ENCODE measurements around the gene NUDT14.

- TF ChIP-seq, protein P1, sequence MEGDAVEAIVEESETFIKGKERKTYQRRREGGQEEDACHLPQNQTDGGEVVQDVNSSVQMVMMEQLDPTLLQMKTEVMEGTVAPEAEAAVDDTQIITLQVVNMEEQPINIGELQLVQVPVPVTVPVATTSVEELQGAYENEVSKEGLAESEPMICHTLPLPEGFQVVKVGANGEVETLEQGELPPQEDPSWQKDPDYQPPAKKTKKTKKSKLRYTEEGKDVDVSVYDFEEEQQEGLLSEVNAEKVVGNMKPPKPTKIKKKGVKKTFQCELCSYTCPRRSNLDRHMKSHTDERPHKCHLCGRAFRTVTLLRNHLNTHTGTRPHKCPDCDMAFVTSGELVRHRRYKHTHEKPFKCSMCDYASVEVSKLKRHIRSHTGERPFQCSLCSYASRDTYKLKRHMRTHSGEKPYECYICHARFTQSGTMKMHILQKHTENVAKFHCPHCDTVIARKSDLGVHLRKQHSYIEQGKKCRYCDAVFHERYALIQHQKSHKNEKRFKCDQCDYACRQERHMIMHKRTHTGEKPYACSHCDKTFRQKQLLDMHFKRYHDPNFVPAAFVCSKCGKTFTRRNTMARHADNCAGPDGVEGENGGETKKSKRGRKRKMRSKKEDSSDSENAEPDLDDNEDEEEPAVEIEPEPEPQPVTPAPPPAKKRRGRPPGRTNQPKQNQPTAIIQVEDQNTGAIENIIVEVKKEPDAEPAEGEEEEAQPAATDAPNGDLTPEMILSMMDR (IDR thresholded peaks at IDR 0.05; ENCODE audit: low read depth, low read length): peak; percentile 24
- no peak for TF ChIP-seq EZH2phosphoT487 (IDR thresholded peaks at IDR 0.05; ENCODE audit: low read depth)
These were observed 12.1 kb downstream of the NUDT14 start for GRCh38 chr14:105168979-105169507.

Data from OCI-LY3 (cell line).